Aorta (tissue), 5 donors: ENCODE data around the gene FEV. TPM values are rescaled to one million over a fixed set of nuclear protein-coding genes. Genes with fewer than 3 reads are reported as not detected.

Source experiments
- ATAC-seq: fragments of 200-7000 bp; cut with Tn5 transposase; one replicate; pipeline ENCODE4 v1.9.1; 2022; ENCODE audit warnings: moderate library complexity; ENCODE audit not compliant: low FRiP score
- DNase-seq, 2 donors: peaks; one replicate each; pipeline ENCODE4 v3.0.0-alpha.2; 2020
- H3K27ac ChIP-seq, 2 donors: one replicate each; pipeline ENCODE4 v1.5.1; 2013; ENCODE audit warnings: low read length in 2 of 2, mild to moderate bottlenecking in 2 of 2, moderate library complexity in 2 of 2, control low read depth in 1 of 2, inconsistent platforms in 1 of 2, low read depth in 1 of 2
- H3K27me3 ChIP-seq, 2 donors: one replicate each; pipeline ENCODE4 v1.6.1; 2013; ENCODE audit warnings: control low read depth in 1 of 2, low read length in 1 of 2, mild to moderate bottlenecking in 1 of 2, moderate library complexity in 1 of 2; ENCODE audit not compliant: insufficient read depth in 2 of 2, control insufficient read depth in 1 of 2
- H3K36me3 ChIP-seq, 2 donors: one replicate each; pipeline ENCODE4 v1.6.1; 2013; ENCODE audit warnings: control low read depth in 1 of 2, low read length in 1 of 2, mild to moderate bottlenecking in 1 of 2; ENCODE audit not compliant: insufficient read depth in 2 of 2, control insufficient read depth in 1 of 2
- H3K4me1 ChIP-seq, 2 donors: one replicate each; pipeline ENCODE4 v1.6.1; 2013; ENCODE audit warnings: low read length in 2 of 2, control low read depth in 1 of 2, mild to moderate bottlenecking in 1 of 2, moderate library complexity in 1 of 2; ENCODE audit not compliant: insufficient read depth in 2 of 2, control insufficient read depth in 1 of 2
- H3K4me3 ChIP-seq, 2 donors: one replicate each; pipeline ENCODE4 v1.5.1; 2013; ENCODE audit warnings: low read length in 2 of 2, control low read depth in 1 of 2, mild to moderate bottlenecking in 1 of 2
- H3K9me3 ChIP-seq: one replicate; pipeline ENCODE4 v1.6.1; 2013; ENCODE audit warnings: mild to moderate bottlenecking, low read length; ENCODE audit not compliant: control insufficient read depth
- WGBS, 2 donors: extraction: QIAGEN DNeasy Blood & Tissue Kit; methylation state at CpG; one replicate each; pipeline ENCODE4 v1.1.7; 2013; 5-methylcytosine and 5-hydroxymethylcytosine counted together
- intact Hi-C, 2 donors: fragments of 100-400 bp; cut with DNase I; formaldehyde crosslinking; loops; one replicate each; pipeline versions ENCODE4 v1.14.2 to v1.15.0; 2022
- polyA plus RNA-seq, 2 donors: library from polyadenylated mRNA; stranded (reverse); fragments of 200-250 nt; gene quantifications; one replicate each; pipeline ENCODE4 v1.2.3, GENCODE V29; 2013
- total RNA-seq, 2 donors: library from RNA; stranded (reverse); fragmentation: NEBNext Ultra II Directional; extraction: Animal tissue kit (Norgen Biotek cat#: 25700); gene quantifications; one replicate each; pipeline ENCODE4 v1.2.1, GENCODE V29; 2021
- donor health status: healthy with polysubstance abuse.
- donor health status: Bipolar disorder and iron deficiency.
- donor health status: DM: no; HTN: no; CAD: no.
- donor health status: DM: no; HTN: no; CAD: no.
- donor health status: DM: yes; HTN: yes; CAD: no.

FEV gene
- total and polyA plus RNA-seq, 4 donors = 1.9 TPM; not detected in 3

GRCh38 chr2:218998414-218999002, 13.5 kb upstream of the FEV start:
- Histone ChIP-seq H3K27ac (no peak overlapping the region), H3K4me3 (no peak overlapping the region), H3K36me3 (no peaks in the 10 kb centered on the region), H3K4me1 (no peaks in the 10 kb centered on the region), H3K27me3 (no peaks in the 10 kb centered on the region), H3K9me3 (no peaks in the 10 kb centered on the region)
- ATAC-seq (no peak), DNase-seq (no peak)
- 86 to 88% methylated on average over 12 of the region's 12 CpGs for WGBS, 2 donors
- intact Hi-C loops = loop anchor here in 1 of 2 donors (10.0 kb wide), 1 partner anchor 156 kb away; no protein-coding TSS in a partner anchor

- 46 to 62% methylated on average over 2 of the region's 2 CpGs for WGBS, 2 donors
- DNase-seq = no peak
- H3K27ac ChIP-seq = no peak overlapping the region
- intact Hi-C loops = loop anchor here in 1 of 2 donors (10.0 kb wide), 1 partner anchor 157 kb away; no protein-coding TSS in a partner anchor
- no peaks in the 10 kb centered on the region for H3K36me3 ChIP-seq
- no peak overlapping the region for H3K4me3 ChIP-seq
- H3K27me3 ChIP-seq = no peaks in the 10 kb centered on the region
- H3K4me1 ChIP-seq = no peaks in the 10 kb centered on the region
- H3K9me3 ChIP-seq = no peaks in the 10 kb centered on the region
- no peak for ATAC-seq
These were observed 12.7 kb upstream of the FEV start for GRCh38 chr2:218997731-218998130.

GRCh38 chr2:218996937-218997336, 12.0 kb upstream of the FEV start:
- H3K27me3 ChIP-seq = no peaks in the 10 kb centered on the region
- H3K4me1 ChIP-seq = no peaks in the 10 kb centered on the region
- no peaks in the 10 kb centered on the region for H3K36me3 ChIP-seq
- no peaks in the 10 kb centered on the region for H3K9me3 ChIP-seq
- H3K4me3 ChIP-seq = no peak overlapping the region
- WGBS, 2 donors = 57 to 66% methylated on average over 4 of the region's 4 CpGs
- ATAC-seq (no peak), DNase-seq (no peak)
- no peak overlapping the region for H3K27ac ChIP-seq
- intact Hi-C loops = loop anchor here in 1 of 2 donors (10.0 kb wide), 1 partner anchor 158 kb away; no protein-coding TSS in a partner anchor

- peak; percentile 87 to 96 for DNase-seq
- Histone ChIP-seq H3K36me3 (no peaks in the 10 kb centered on the region), H3K27ac (no peak overlapping the region), H3K4me1 (no peaks in the 10 kb centered on the region), H3K4me3 (no peak overlapping the region), H3K27me3 (no peaks in the 10 kb centered on the region), H3K9me3 (no peaks in the 10 kb centered on the region)
- peak; percentile 87 for ATAC-seq
- intact Hi-C loops = loop anchor here in 1 of 2 donors (10.0 kb wide), 1 partner anchor 159 kb away; no protein-coding TSS in a partner anchor
- 4 to 5% methylated on average over 43 of the region's 43 CpGs for WGBS, 2 donors
These were observed 11.2 kb upstream of the FEV start for GRCh38 chr2:218995972-218996711.

GRCh38 chr2:218995561-218995960, 10.6 kb upstream of the FEV start:
- H3K27me3 ChIP-seq = no peaks in the 10 kb centered on the region

GRCh38 chr2:218993345-218994315, 8.6 kb upstream of the FEV start, which contains the start of gene CRYBA2:
Gene CRYBA2, minus strand, starts transcription at chr2:218993422. Its CDS starts 246 bp downstream, at chr2:218993176.
- H3K4me1 ChIP-seq = no peaks in the 10 kb centered on the region
- WGBS, 2 donors = 1% methylated on average over 87 to 88 of the region's 88 CpGs
- no peaks in the 10 kb centered on the region for H3K36me3 ChIP-seq
- peak; percentile 38 to 77 for DNase-seq
- intact Hi-C loops = loop anchor here in 1 of 2 donors (10.0 kb wide), 1 partner anchor 161 kb away; no protein-coding TSS in a partner anchor
- ATAC-seq = peak; percentile 11
- H3K4me3 ChIP-seq = peak within 1 kb of the TSS in 1 of 2 donors; percentile 35
- H3K27me3 ChIP-seq = no peaks in the 10 kb centered on the region
- no peak within 1 kb of the TSS for H3K27ac ChIP-seq
- no peaks in the 10 kb centered on the region for H3K9me3 ChIP-seq

More at GRCh38 chr2:218995561-218995960, 10.6 kb upstream of the FEV start:
- WGBS, 2 donors = 19 to 34% methylated on average over 8 of the region's 8 CpGs
- ATAC-seq (no peak), DNase-seq (no peak)
- intact Hi-C loops = loop anchor here in 1 of 2 donors (10.0 kb wide), 1 partner anchor 159 kb away; no protein-coding TSS in a partner anchor
- no peak overlapping the region for H3K27ac ChIP-seq
- H3K9me3 ChIP-seq = no peaks in the 10 kb centered on the region
- H3K4me3 ChIP-seq = no peak overlapping the region
- no peaks in the 10 kb centered on the region for H3K36me3 ChIP-seq
- no peaks in the 10 kb centered on the region for H3K4me1 ChIP-seq

- 2 to 3% methylated on average over 36 to 44 of the region's 44 CpGs for WGBS, 2 donors
- ATAC-seq (no peak), DNase-seq (peak in 1 of 2 donors; percentile 79)
- Histone ChIP-seq H3K27me3 (no peaks in the 10 kb centered on the region), H3K4me3 (peak overlapping the region in 1 of 2 donors; percentile 35), H3K4me1 (no peaks in the 10 kb centered on the region), H3K27ac (no peak overlapping the region), H3K36me3 (no peaks in the 10 kb centered on the region), H3K9me3 (no peaks in the 10 kb centered on the region)
- intact Hi-C loops = loop anchor here in 1 of 2 donors (10.0 kb wide), 1 partner anchor 162 kb away; no protein-coding TSS in a partner anchor
These were observed 7.8 kb upstream of the FEV start for GRCh38 chr2:218992703-218993344.
